HepG2 (cell line): ENCODE results near the gene DIS3L2. TPM values are rescaled to one million over a fixed set of nuclear protein-coding genes. Genes with fewer than 3 reads are reported as not detected.

Experiments
- ATAC-seq: fragments of 200-7000 bp; cut with Tn5 transposase; 3 replicates; pipeline ENCODE4 v1.9.1; 2020; ENCODE audit warnings: mild to moderate bottlenecking, moderate library complexity
- BruUV-seq: library from RNA; stranded (reverse); fragments of 400-500 nt; replicated peaks from 2 replicates; lab custom pipeline; 2021; lab: Mats Ljungman, UMichigan
- CTCF ChIA-PET: fragments of 300-600 bp; formaldehyde crosslinking; extraction: SDS; loops from one replicate; lab custom pipeline; 2021; ENCODE audit warnings: low total read pairs, inconsistent platforms, low intra/inter-chr PET ratio; lab: Yijun Ruan, JAX
- POLR2A ChIA-PET: fragments of 350-600 bp; sonication (Branson Sonifier 250); formaldehyde crosslinking; loops from one replicate; lab custom pipeline; 2020; ENCODE audit warnings: antibody characterized with exemption, inconsistent platforms; lab: Yijun Ruan, JAX
- DNase-seq: peaks from one replicate; pipeline ENCODE4 v3.0.0-alpha.2; 2015; ENCODE audit warnings: low spot score
- FAIRE-seq: peaks from 3 replicates; lab custom pipeline; 2011; peaks lifted over from hg19 to GRCh38; lab: Jason Lieb, UNC
- H2AFZ ChIP-seq: one replicate; pipeline ENCODE4 v1.6.1; 2011; ENCODE audit warnings: low read length, inconsistent platforms
- H3K27ac ChIP-seq: fragments of 300-600 bp; 3 replicates; pipeline ENCODE4 v1.8.0; 2011; ENCODE audit warnings: mixed run types, mild to moderate bottlenecking, mixed read lengths, low read length, inconsistent platforms; ENCODE audit not compliant: insufficient read depth; ENCODE audit errors: extremely low read length
- H3K27me3 ChIP-seq, 2 experiments: fragments of 200-600 bp in 1 of 2; 2 replicates in 1 of 2; 3 replicates in 1 of 2; pipeline versions ENCODE4 v1.6.0 to v1.8.0; 2011; ENCODE audit warnings: low read length in 2 of 2, mild to moderate bottlenecking in 2 of 2, moderate library complexity in 2 of 2, inconsistent platforms in 1 of 2; ENCODE audit not compliant: insufficient read depth in 2 of 2, control insufficient read depth in 1 of 2
- H3K36me3 ChIP-seq, 2 experiments: fragments of 200-600 bp in 1 of 2; replicated peaks in 1 of 2; 2 replicates in 1 of 2; 3 replicates in 1 of 2; pipeline versions ENCODE4 v1.5.1 to v1.8.0; 2011; ENCODE audit warnings: low read length in 2 of 2, inconsistent platforms in 1 of 2; ENCODE audit not compliant: insufficient read depth in 2 of 2, control insufficient read depth in 1 of 2
- H3K4me1 ChIP-seq: 2 replicates; pipeline ENCODE4 v1.5.1; 2012; ENCODE audit warnings: low read length, inconsistent platforms; ENCODE audit not compliant: insufficient read depth
- H3K4me2 ChIP-seq: 2 replicates; pipeline ENCODE4 v1.6.0; 2011; ENCODE audit warnings: low read depth, low read length, inconsistent platforms
- H3K4me3 ChIP-seq, 3 experiments: fragments of 200-600 bp in 1 of 3; sonication (generic), shearing (Covaris generic) in 1 of 3; replicated peaks in 1 of 3; 2 replicates each; pipeline ENCODE4 v1.5.1; 2011 to 2016; ENCODE audit warnings: low read length in 3 of 3, inconsistent platforms in 2 of 3, low read depth in 2 of 3, mild to moderate bottlenecking in 2 of 3, control low read depth in 1 of 3, mixed read lengths in 1 of 3; ENCODE audit not compliant: insufficient read depth in 1 of 3
- H3K79me2 ChIP-seq: one replicate; pipeline ENCODE4 v1.6.1; 2011; ENCODE audit warnings: low read length, inconsistent platforms; ENCODE audit not compliant: insufficient read depth
- H3K9ac ChIP-seq: 2 replicates; pipeline ENCODE4 v1.6.0; 2011; ENCODE audit warnings: mild to moderate bottlenecking, low read depth, low read length, inconsistent platforms; ENCODE audit not compliant: insufficient read depth
- H3K9me3 ChIP-seq: 2 replicates; pipeline ENCODE4 v1.5.1; 2012; ENCODE audit warnings: mild to moderate bottlenecking, low read length
- H4K20me1 ChIP-seq: 2 replicates; pipeline ENCODE4 v1.6.0; 2011; ENCODE audit warnings: inconsistent platforms, mild to moderate bottlenecking, low read length, moderate library complexity; ENCODE audit not compliant: insufficient read depth
- ATF1 ChIP-seq: IDR thresholded peaks from 2 replicates; pipeline ENCODE4 v1.6.1; 2016; ENCODE audit warnings: mild to moderate bottlenecking, control low read depth
- GPN1 ChIP-seq: sonication (generic); formaldehyde crosslinking; IDR thresholded peaks from 2 replicates; pipeline ENCODE4 v1.5.1; 2020; ENCODE audit warnings: missing genetic modification reagents, borderline replicate concordance
- LBX2 ChIP-seq: sonication (generic); formaldehyde crosslinking; IDR thresholded peaks from 2 replicates; pipeline ENCODE4 v1.5.0; 2020; ENCODE audit warnings: missing genetic modification reagents, mild to moderate bottlenecking, borderline replicate concordance
- MLLT10 ChIP-seq: sonication (generic); formaldehyde crosslinking; IDR thresholded peaks from 2 replicates; pipeline ENCODE4 v1.4.0; 2020; ENCODE audit warnings: missing genetic modification reagents
- PAX8 ChIP-seq: sonication (generic); formaldehyde crosslinking; IDR thresholded peaks from 2 replicates; pipeline ENCODE4 v1.8.0; 2022; ENCODE audit warnings: mild to moderate bottlenecking, missing genetic modification reagents, borderline replicate concordance
- RAD21 ChIP-seq: fragments of 450-650 bp; formaldehyde crosslinking; IDR thresholded peaks from 2 replicates; pipeline ENCODE4 v1.5.0; 2020; ENCODE audit warnings: mild to moderate bottlenecking
- RFX1 ChIP-seq: fragments of 450-650 bp; IDR thresholded peaks from 2 replicates; pipeline ENCODE4 v1.6.1; 2017
- SATB2 ChIP-seq: sonication (generic); formaldehyde crosslinking; IDR thresholded peaks from 2 replicates; pipeline ENCODE4 v1.5.0; 2020; ENCODE audit warnings: missing genetic modification reagents
- SP4 ChIP-seq: sonication (generic); formaldehyde crosslinking; IDR thresholded peaks from 2 replicates; pipeline ENCODE4 v1.8.1; 2023; ENCODE audit warnings: mild to moderate bottlenecking, missing genetic modification reagents
- XRCC5 ChIP-seq: fragments of 200-400 bp; formaldehyde crosslinking; optimal IDR thresholded peaks from 2 replicates; pipeline ENCODE3; 2017; ENCODE audit warnings: mild to moderate bottlenecking, low read length
- ZBTB1 ChIP-seq: sonication (generic); formaldehyde crosslinking; IDR thresholded peaks from 2 replicates; pipeline ENCODE4 v1.4.0; 2020; ENCODE audit warnings: missing genetic modification reagents, borderline replicate concordance
- ZBTB40 ChIP-seq, 2 experiments: fragments of 450-650 bp in 1 of 2; sonication (generic) in 1 of 2; formaldehyde crosslinking in 1 of 2; IDR thresholded peaks; 2 replicates each; pipeline versions ENCODE4 v1.6.1 to v1.8.0; 2016 to 2022; ENCODE audit warnings: antibody characterized with exemption in 1 of 2, mild to moderate bottlenecking in 1 of 2, missing genetic modification reagents in 1 of 2
- ZBTB49 ChIP-seq: sonication (generic); formaldehyde crosslinking; IDR thresholded peaks from 2 replicates; pipeline ENCODE4 v1.4.0; 2020; ENCODE audit warnings: missing genetic modification reagents, borderline replicate concordance
- ZNF446 ChIP-seq: sonication (generic); formaldehyde crosslinking; IDR thresholded peaks from 2 replicates; pipeline ENCODE4 v1.5.0; 2020; ENCODE audit warnings: mild to moderate bottlenecking, missing genetic modification reagents
- ZSCAN31 ChIP-seq: sonication (generic); formaldehyde crosslinking; IDR thresholded peaks from 2 replicates; pipeline ENCODE4 v1.5.0; 2020; ENCODE audit warnings: low read depth, mild to moderate bottlenecking, missing genetic modification reagents
- WGBS: methylation state at CpG from one replicate; pipeline ENCODE4 v1.1.6; 2017; ENCODE audit warnings: low lambda C conversion rate; 5-methylcytosine and 5-hydroxymethylcytosine counted together
- in situ Hi-C: cut with HindIII; loops from 2 replicates; pipeline ENCODE4 v1.10.0; 2017; ENCODE audit warnings: low pct_unique_long_range_greater_than_20kb; ENCODE audit not compliant: extremely low pct_ligation_motif_present
- intact Hi-C: fragments of 100-400 bp; cut with micrococcal nuclease; formaldehyde crosslinking; loops from one replicate; pipeline ENCODE4 v1.10.0; 2022; ENCODE audit not compliant: unreplicated experiment
- polyA plus RNA-seq, 8 experiments: library from polyadenylated mRNA; depleted of rRNA in 3 of 8; stranded (reverse) in 7 of 8; unstranded in 1 of 8; fragments of >200 nt; fragmentation: Illumina TruSeq in 4 of 8; extraction: Trizol in 4 of 8; gene quantifications; 2 replicates each; pipeline versions ENCODE4 v1.2.1 to v1.2.3, GENCODE V29; 2011 to 2016; ENCODE audit warnings: low read depth in 4 of 8, missing spikeins in 1 of 8, mixed read lengths in 1 of 8; ENCODE audit not compliant: insufficient read depth in 1 of 8
- total RNA-seq, 5 experiments: library from RNA; depleted of rRNA; stranded (reverse); fragments of >200 nt; fragmentation: Illumina TruSeq; extraction: Trizol; gene quantifications; 2 replicates each; pipeline ENCODE4 v1.2.3, GENCODE V29; 2016; ENCODE audit warnings: low read depth in 1 of 5

Gene DIS3L2
- total and polyA plus RNA-seq, 2 of the 13 experiments (the other 11 are each of a cell fraction or from before 2014, with no cell fraction given), result 7.0 to 23.9 TPM

- no peak overlapping the region for H2AFZ ChIP-seq
- no peak overlapping the region for H3K4me3 ChIP-seq
- H4K20me1 ChIP-seq, result no peaks in the 10 kb centered on the region
- intact Hi-C loops (no loop called here), in situ Hi-C loops (no loop called here)
- no peak overlapping the region for H3K27ac ChIP-seq
- FAIRE-seq (no peak), ATAC-seq (no peak), DNase-seq (no peak)
- ChIA-PET POLR2A (no interaction called here), CTCF (no interaction called here)
- WGBS, result 97% methylated on average over 2 of the region's 2 CpGs
- H3K27me3 ChIP-seq, result no peaks in the 10 kb centered on the region
- peaks cover 1 to 7% of the 10 kb centered on the region in 2 experiments; a peak in 1 of 5 replicates for H3K36me3 ChIP-seq
- H3K4me2 ChIP-seq, result no peak overlapping the region
- H3K4me1 ChIP-seq, result no peaks in the 10 kb centered on the region
- no peaks in the 10 kb centered on the region for H3K9me3 ChIP-seq
- BruUV-seq, result no TSS peak
- H3K9ac ChIP-seq, result no peak overlapping the region
- H3K79me2 ChIP-seq, result no peaks in the 10 kb centered on the region
- TF ChIP-seq ZNF446, result no peak
- no peak for TF ChIP-seq RAD21 (CRISPR knock-in tag)
- TF ChIP-seq RFX1, result no peak
- TF ChIP-seq ZBTB40 (IDR thresholded peaks at IDR 0.05), result no peak
- TF ChIP-seq ZBTB40 (CRISPR knock-in tag; IDR thresholded peaks at IDR 0.05), result no peak
- TF ChIP-seq ZBTB49 (CRISPR knock-in tag), result no peak
- TF ChIP-seq SP4 (CRISPR knock-in tag), result no peak
- no peak for TF ChIP-seq GPN1 (CRISPR knock-in tag)
- no peak for TF ChIP-seq MLLT10 (CRISPR knock-in tag)
- no peak for TF ChIP-seq XRCC5
- no peak for TF ChIP-seq LBX2 (CRISPR knock-in tag)
- TF ChIP-seq PAX8 (CRISPR knock-in tag), result no peak
- no peak for TF ChIP-seq ZBTB1 (CRISPR knock-in tag)
- no peak for TF ChIP-seq ATF1 (CRISPR knock-in tag)
- TF ChIP-seq SATB2 (CRISPR knock-in tag), result no peak
- no peak for TF ChIP-seq ZSCAN31
These were observed 258.0 kb downstream of the DIS3L2 start for GRCh38 chr2:232219496-232219870.
